Naive thymus-derived CD4-positive, alpha-beta T cell (primary cell): ENCODE results near the gene S100P. TPM values are rescaled to one million over a fixed set of nuclear protein-coding genes. Genes with fewer than 3 reads are reported as not detected.

Experiments
- ATAC-seq: fragments of 150-1000 bp; cut with Tn5 transposase; 2 replicates; pipeline ENCODE4 v1.10.0; 2021; ENCODE audit warnings: mild to moderate bottlenecking, moderate library complexity
- CTCF ChIA-PET: fragments of 350-600 bp; sonication (Branson Sonifier 250); formaldehyde crosslinking; loops from one replicate; lab custom pipeline; 2021; ENCODE audit warnings: antibody characterized with exemption; lab: Charles Lee
- POLR2A ChIA-PET: fragments of 350-600 bp; sonication (Branson Sonifier 250); formaldehyde crosslinking; loops from one replicate; lab custom pipeline; 2021; ENCODE audit warnings: antibody characterized with exemption, inconsistent platforms; lab: Charles Lee
- DNase-seq, 9 donors: peaks; one replicate each; pipeline versions ENCODE4 v3.0.0 to v3.0.0-alpha.2; 2020 to 2022; ENCODE audit warnings: mixed read lengths in 1 of 9
- H3K27ac ChIP-seq: one replicate; pipeline ENCODE4 v1.7.0; 2013; ENCODE audit warnings: mild to moderate bottlenecking, low read depth, low read length, moderate library complexity
- H3K27me3 ChIP-seq, 2 donors: one replicate each; pipeline ENCODE4 v1.7.0; 2013; ENCODE audit warnings: low read length in 2 of 2, mild to moderate bottlenecking in 2 of 2, moderate library complexity in 2 of 2; ENCODE audit not compliant: control insufficient read depth in 2 of 2, insufficient read depth in 2 of 2
- H3K36me3 ChIP-seq, 3 experiments: 1 replicate in 2 of 3; 2 replicates in 1 of 3; pipeline ENCODE4 v1.7.0; 2013; ENCODE audit warnings: low read length in 3 of 3, mild to moderate bottlenecking in 3 of 3, moderate library complexity in 1 of 3; ENCODE audit not compliant: insufficient read depth in 3 of 3, control insufficient read depth in 2 of 3
- H3K4me1 ChIP-seq, 2 donors: one replicate each; pipeline ENCODE4 v1.7.0; 2013; ENCODE audit warnings: low read length in 2 of 2, mild to moderate bottlenecking in 2 of 2, moderate library complexity in 1 of 2; ENCODE audit not compliant: control insufficient read depth in 2 of 2, insufficient read depth in 2 of 2
- H3K4me3 ChIP-seq: 2 replicates; pipeline ENCODE4 v1.7.0; 2013; ENCODE audit warnings: mild to moderate bottlenecking, low read length
- H3K9me3 ChIP-seq, 3 experiments: 1 replicate in 2 of 3; 2 replicates in 1 of 3; pipeline ENCODE4 v1.7.0; 2013; ENCODE audit warnings: low read length in 3 of 3; ENCODE audit not compliant: control insufficient read depth in 2 of 3
- H3K27ac Mint-ChIP-seq, 9 donors: one replicate each; pipeline ENCODE4 v1.8.0; 2020 to 2022; ENCODE audit warnings: mixed read lengths in 9 of 9, mild to moderate bottlenecking in 8 of 9, moderate library complexity in 5 of 9, inconsistent platforms in 2 of 9
- H3K27me3 Mint-ChIP-seq, 5 donors: one replicate each; pipeline ENCODE4 v1.8.0; 2021 to 2022; ENCODE audit warnings: mixed read lengths in 5 of 5, mild to moderate bottlenecking in 1 of 5
- H3K36me3 Mint-ChIP-seq, 5 donors: one replicate each; pipeline ENCODE4 v1.8.0; 2020 to 2022; ENCODE audit warnings: mixed read lengths in 5 of 5, mild to moderate bottlenecking in 3 of 5, inconsistent platforms in 1 of 5
- H3K4me1 Mint-ChIP-seq, 7 donors: one replicate each; pipeline ENCODE4 v1.8.0; 2020 to 2022; ENCODE audit warnings: mixed read lengths in 7 of 7, mild to moderate bottlenecking in 3 of 7, inconsistent platforms in 1 of 7
- H3K4me3 Mint-ChIP-seq, 10 donors: one replicate each; pipeline ENCODE4 v1.8.0; 2020 to 2022; ENCODE audit warnings: mild to moderate bottlenecking in 10 of 10, mixed read lengths in 10 of 10, moderate library complexity in 6 of 10, inconsistent platforms in 2 of 10
- H3K9me3 Mint-ChIP-seq, 11 donors: one replicate each; pipeline ENCODE4 v1.8.0; 2020 to 2022; ENCODE audit warnings: mixed read lengths in 11 of 11, mild to moderate bottlenecking in 4 of 11, inconsistent platforms in 1 of 11, moderate library complexity in 1 of 11
- intact Hi-C, 2 donors: fragments of 100-400 bp; cut with micrococcal nuclease; formaldehyde crosslinking; loops; one replicate each; pipeline ENCODE4 v1.15.1; 2023
- polyA plus RNA-seq, 2 donors: library from polyadenylated mRNA; unstranded; fragments of 300-500 nt; fragmentation: Illumina TruSeq; gene quantifications; one replicate each; pipeline ENCODE4 v1.2.3, GENCODE V29; 2021
- total RNA-seq, 6 experiments: library from RNA in 5 of 6; stranded (reverse) in 5 of 6; gene quantifications; 1 replicate in 5 of 6; 2 replicates in 1 of 6; pipeline ENCODE4 v1.2.3 and lab custom pipeline; 2021 to 2026

S100P gene
- total and polyA plus RNA-seq, 7 experiments from 2014 or later: 0.65 to 15.7 (median 8.0) TPM; not detected in 3

DNA sequence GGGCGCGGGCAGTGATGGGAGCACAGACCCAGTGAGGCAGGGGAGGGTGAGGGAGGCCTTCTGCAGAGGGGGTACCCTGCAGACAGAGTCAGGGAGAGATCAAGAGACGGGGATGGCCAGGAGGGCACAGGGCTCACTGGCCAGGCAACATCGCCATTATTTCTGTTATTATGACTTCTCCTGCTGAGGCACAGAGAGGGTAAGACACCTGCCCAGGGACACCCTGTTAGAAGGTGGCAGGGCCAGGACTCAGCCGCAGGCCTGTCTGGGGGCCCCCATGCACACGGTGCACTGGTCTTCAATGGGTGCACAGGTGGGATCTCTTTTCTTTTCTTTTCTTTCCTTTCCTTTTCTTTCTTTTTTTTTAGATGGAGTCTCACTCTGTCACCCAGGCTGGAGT lies 38.1 kb downstream of the S100P start:
- no peaks in the 10 kb centered on the region for H3K36me3 Mint-ChIP-seq
- DNase-seq (no peak), ATAC-seq (no peak)
- Histone ChIP-seq H3K4me1 (no peaks in the 10 kb centered on the region), H3K36me3 (no peaks in the 10 kb centered on the region), H3K4me3 (no peak overlapping the region), H3K9me3 (no peaks in the 10 kb centered on the region), H3K27me3 (no peaks in the 10 kb centered on the region), H3K27ac (no peak overlapping the region)
- peaks cover 0 to 2% (median 0%) of the 10 kb centered on the region in 5 donors for H3K27me3 Mint-ChIP-seq
- intact Hi-C loops: no loop called here
- H3K27ac Mint-ChIP-seq: no peak overlapping the region
- H3K4me1 Mint-ChIP-seq: peaks cover 4 to 13% (median 11%) of the 10 kb centered on the region in 7 donors
- H3K9me3 Mint-ChIP-seq: no peaks in the 10 kb centered on the region
- ChIA-PET CTCF (no interaction called here), POLR2A (no interaction called here)
- no peak overlapping the region for H3K4me3 Mint-ChIP-seq

DNA sequence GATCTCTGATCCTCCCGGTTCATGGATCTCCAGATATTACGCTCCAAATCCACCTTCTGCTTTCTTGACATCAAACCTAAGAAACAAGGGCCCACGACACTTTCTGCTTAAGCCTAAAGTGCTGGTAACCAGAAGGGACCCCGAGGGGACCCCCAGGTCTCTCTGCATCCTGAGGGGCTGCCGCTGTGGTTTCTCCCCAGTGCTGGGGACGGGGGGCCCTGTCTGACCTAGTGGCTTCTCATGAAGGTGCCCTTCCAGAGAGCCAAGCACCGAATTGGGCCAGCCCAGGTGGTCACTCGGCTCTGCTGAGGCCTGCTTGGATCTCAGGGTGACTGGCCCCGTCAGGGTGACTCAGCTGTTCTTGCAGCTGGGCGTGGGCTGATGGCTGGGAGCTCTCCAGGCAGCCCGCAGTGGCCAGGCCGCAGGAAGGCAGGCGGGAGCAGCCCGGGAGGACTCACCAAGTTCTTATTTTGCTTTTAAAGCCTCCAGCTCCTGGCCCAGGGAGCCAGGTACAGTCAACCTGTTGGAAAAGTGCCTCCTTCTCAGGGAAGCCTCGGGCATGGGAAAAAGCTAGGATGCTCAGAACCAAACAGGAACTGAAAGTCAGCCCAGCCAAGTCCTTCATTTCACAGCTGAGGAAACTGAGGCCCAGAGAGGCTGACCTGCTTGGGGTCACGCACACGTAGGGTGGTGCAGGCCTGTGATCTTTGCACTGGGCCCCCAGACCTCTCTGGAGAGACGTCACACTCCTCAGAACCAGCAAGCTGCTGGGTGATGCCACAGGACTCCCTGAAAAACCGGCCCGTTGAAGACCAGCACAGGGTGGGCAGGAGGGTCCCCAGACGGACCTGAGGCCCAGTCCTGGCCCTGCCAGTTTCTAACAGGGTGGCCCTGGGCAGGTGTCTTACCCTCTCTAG lies 39.0 kb downstream of the S100P start:
- Mint-ChIP-seq H3K4me3 (no peak overlapping the region), H3K27me3 (peaks cover 0 to 6% (median 0%) of the 10 kb centered on the region in 5 donors), H3K4me1 (peaks cover 4 to 11% (median 10%) of the 10 kb centered on the region in 7 donors), H3K36me3 (no peaks in the 10 kb centered on the region), H3K27ac (no peak overlapping the region), H3K9me3 (no peaks in the 10 kb centered on the region)
- POLR2A ChIA-PET: no interaction called here
- Histone ChIP-seq H3K27ac (no peak overlapping the region), H3K27me3 (no peaks in the 10 kb centered on the region), H3K4me1 (no peaks in the 10 kb centered on the region), H3K36me3 (no peaks in the 10 kb centered on the region), H3K4me3 (no peak overlapping the region), H3K9me3 (no peaks in the 10 kb centered on the region)
- intact Hi-C loops: no loop called here
- DNase-seq (no peak), ATAC-seq (peak; percentile 57)
- CTCF ChIA-PET: interaction anchor here (0.9 kb wide), 1 partner anchor 278 kb away, joined by 3 read pairs; no protein-coding TSS in a partner anchor

DNA sequence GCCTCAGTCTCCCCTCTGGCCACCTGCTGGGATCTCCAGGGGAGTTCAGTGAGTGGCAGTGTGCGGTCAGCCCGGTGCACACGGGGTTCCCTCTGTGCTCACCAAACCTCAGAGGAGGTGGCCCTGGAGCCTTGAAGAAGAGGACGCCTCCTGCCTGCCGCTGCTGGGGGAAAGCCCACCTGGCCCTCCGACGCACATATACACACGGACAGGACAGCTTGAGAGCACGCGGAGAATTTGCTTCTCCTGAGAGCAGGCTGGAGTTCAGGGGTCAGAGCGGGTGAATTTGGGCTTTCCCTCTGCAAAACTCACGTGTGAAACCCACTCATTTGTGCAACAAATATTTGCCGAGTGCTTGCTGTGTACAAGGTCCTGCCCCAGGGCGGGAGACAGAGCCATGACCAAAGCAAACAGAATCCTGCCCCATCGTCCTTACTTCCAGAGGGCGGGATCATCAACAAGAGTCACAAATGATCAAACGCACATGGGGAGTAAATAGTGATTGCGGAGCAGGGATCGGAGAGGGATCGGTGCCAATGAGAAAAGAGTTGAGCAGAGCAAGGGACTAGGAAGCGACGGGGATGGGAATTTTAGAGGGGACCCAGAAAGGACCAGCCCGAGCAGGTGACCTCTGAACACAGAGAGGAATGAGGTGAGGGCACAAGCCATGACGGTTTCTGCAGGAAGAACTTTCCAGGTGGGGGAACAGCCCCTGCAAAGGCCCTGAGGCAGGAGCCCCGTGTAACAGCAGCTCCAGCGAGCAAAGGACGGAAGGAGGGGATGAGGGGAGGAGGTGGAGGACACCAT lies 39.9 kb downstream of the S100P start:
- no peaks in the 10 kb centered on the region for H3K9me3 ChIP-seq
- Mint-ChIP-seq H3K27ac (peak overlapping the region in 1 of 9 donors; percentile 12), H3K27me3 (peaks cover 0 to 11% (median 0%) of the 10 kb centered on the region in 5 donors), H3K4me3 (no peak overlapping the region), H3K4me1 (peaks cover 0 to 3% (median 2%) of the 10 kb centered on the region in 7 donors), H3K9me3 (no peaks in the 10 kb centered on the region), H3K36me3 (no peaks in the 10 kb centered on the region)
- DNase-seq (no peak), ATAC-seq (no peak)
- no peak overlapping the region for H3K4me3 ChIP-seq
- H3K27ac ChIP-seq: no peak overlapping the region
- intact Hi-C loops: no loop called here
- no peaks in the 10 kb centered on the region for H3K27me3 ChIP-seq
- CTCF ChIA-PET: no interaction called here
- POLR2A ChIA-PET: no interaction called here
- H3K36me3 ChIP-seq: no peaks in the 10 kb centered on the region
- no peaks in the 10 kb centered on the region for H3K4me1 ChIP-seq

DNA sequence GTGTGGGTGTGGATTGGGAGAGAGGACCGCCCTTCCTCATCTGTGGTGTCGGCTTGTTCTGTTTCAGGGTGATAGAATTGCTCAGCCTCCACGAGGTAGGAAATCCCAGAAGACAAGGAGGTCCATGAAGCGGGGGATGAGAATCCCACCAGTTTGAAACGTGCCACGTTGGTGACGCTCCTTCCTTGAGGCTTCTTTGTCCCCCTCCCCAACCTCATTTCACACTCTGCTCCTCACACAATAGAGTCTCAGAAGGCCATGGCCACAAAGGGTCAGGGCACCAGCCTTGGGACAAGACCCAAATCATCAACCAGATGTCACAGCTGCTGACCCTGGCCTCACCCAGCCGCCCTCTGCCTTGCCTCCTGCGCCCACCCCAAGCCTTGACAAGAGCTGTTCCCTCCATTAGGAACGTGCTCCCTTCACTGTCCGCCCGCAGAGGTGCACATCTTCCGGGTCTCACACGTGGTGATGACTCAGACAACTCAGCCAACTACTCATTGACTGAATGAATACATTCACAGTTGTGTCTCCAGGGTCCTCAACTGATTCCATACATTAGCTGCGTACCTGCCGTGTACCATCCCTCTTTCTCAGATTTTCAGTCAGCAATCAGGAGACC lies 40.6 kb downstream of the S100P start:
- H3K4me1 ChIP-seq: no peaks in the 10 kb centered on the region
- H3K4me1 Mint-ChIP-seq: no peaks in the 10 kb centered on the region
- H3K4me3 ChIP-seq: no peak overlapping the region
- no peak overlapping the region for H3K27ac ChIP-seq
- H3K27me3 ChIP-seq: no peaks in the 10 kb centered on the region
- no peak for DNase-seq
- ATAC-seq: no peak
- no peak overlapping the region for H3K4me3 Mint-ChIP-seq
- intact Hi-C loops: no loop called here
- peaks cover 0 to 1% (median 0%) of the 10 kb centered on the region in 11 donors for H3K9me3 Mint-ChIP-seq
- H3K36me3 Mint-ChIP-seq: no peaks in the 10 kb centered on the region
- peaks cover 0 to 12% (median 0%) of the 10 kb centered on the region in 5 donors for H3K27me3 Mint-ChIP-seq
- H3K36me3 ChIP-seq: no peaks in the 10 kb centered on the region
- CTCF ChIA-PET: no interaction called here
- H3K27ac Mint-ChIP-seq: peak overlapping the region in 1 of 9 donors; percentile 32
- POLR2A ChIA-PET: no interaction called here
- no peaks in the 10 kb centered on the region for H3K9me3 ChIP-seq

DNA sequence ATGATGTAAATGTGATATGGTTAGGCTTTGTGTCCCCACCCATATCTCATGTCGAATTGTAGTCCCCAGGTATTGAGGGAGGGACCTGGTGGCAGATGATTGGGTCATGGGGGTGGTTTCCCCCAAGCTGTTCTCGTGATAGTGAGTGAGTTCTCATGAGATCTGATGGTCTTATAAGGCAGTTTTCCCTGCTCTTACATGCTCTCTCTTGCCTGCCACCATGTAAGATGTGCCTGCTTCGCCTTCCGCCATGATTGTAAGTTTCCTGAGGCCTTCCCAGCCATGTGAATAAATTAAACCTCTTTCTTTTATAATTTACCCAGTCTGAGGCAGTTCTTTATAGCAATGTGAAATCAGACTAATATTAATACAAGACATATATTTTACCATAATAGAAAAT lies 46.2 kb downstream of the S100P start:
- H3K36me3 Mint-ChIP-seq: no peaks in the 10 kb centered on the region
- H3K4me3 ChIP-seq: no peak overlapping the region
- no peaks in the 10 kb centered on the region for H3K27me3 ChIP-seq
- peaks cover 0 to 14% (median 0%) of the 10 kb centered on the region in 5 donors for H3K27me3 Mint-ChIP-seq
- H3K4me3 Mint-ChIP-seq: no peak overlapping the region
- intact Hi-C loops: no loop called here
- H3K4me1 Mint-ChIP-seq: peaks cover 0 to 6% (median 0%) of the 10 kb centered on the region in 7 donors
- peaks cover 0 to 10% (median 2%) of the 10 kb centered on the region in 11 donors for H3K9me3 Mint-ChIP-seq
- no peaks in the 10 kb centered on the region for H3K36me3 ChIP-seq
- DNase-seq (peak in 1 of 9 donors; percentile 2), ATAC-seq (no peak)
- no peaks in the 10 kb centered on the region for H3K4me1 ChIP-seq
- no peak overlapping the region for H3K27ac ChIP-seq
- CTCF ChIA-PET: no interaction called here
- POLR2A ChIA-PET: interaction anchor here (0.6 kb wide), 1 partner anchor 18 kb away, joined by 4 read pairs; no protein-coding TSS in a partner anchor
- H3K27ac Mint-ChIP-seq: no peak overlapping the region
- no peaks in the 10 kb centered on the region for H3K9me3 ChIP-seq

DNA sequence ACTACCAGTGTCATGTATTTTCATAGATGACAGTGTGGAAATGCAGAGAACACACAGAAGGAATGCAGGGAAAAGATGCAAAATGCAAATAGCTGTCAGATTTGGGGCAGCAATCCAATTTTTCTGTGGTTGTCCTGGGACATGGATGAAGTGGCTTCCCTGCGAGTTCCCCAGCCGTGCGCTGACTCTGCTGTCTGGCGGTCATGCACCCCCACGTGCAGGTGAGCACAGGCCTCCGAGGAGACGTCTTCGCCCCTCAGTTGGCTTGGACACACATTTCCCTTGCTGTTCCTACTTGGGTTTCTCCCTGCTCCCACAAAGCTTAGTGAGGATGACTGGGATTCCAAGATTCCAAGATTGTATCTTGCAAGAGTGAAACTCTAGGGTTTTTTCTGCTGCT lies 46.7 kb downstream of the S100P start:
- Histone ChIP-seq H3K9me3 (no peaks in the 10 kb centered on the region), H3K36me3 (no peaks in the 10 kb centered on the region), H3K27me3 (no peaks in the 10 kb centered on the region), H3K4me3 (no peak overlapping the region), H3K4me1 (no peaks in the 10 kb centered on the region), H3K27ac (no peak overlapping the region)
- DNase-seq: peak in 1 of 9 donors; percentile 3
- ChIA-PET POLR2A (interaction anchor here (0.6 kb wide), 1 partner anchor 18 kb away, joined by 4 read pairs; no protein-coding TSS in a partner anchor), CTCF (no interaction called here)
- peaks cover 0 to 6% (median 0%) of the 10 kb centered on the region in 7 donors for H3K4me1 Mint-ChIP-seq
- H3K9me3 Mint-ChIP-seq: peaks cover 0 to 10% (median 2%) of the 10 kb centered on the region in 11 donors
- H3K36me3 Mint-ChIP-seq: no peaks in the 10 kb centered on the region
- H3K27me3 Mint-ChIP-seq: peaks cover 0 to 14% (median 0%) of the 10 kb centered on the region in 5 donors
- H3K27ac Mint-ChIP-seq: no peak overlapping the region
- ATAC-seq: no peak
- intact Hi-C loops: no loop called here
- no peak overlapping the region for H3K4me3 Mint-ChIP-seq
